ENCODE results near the gene GTF2F1.

- TF ChIP-seq CTCF (IDR thresholded peaks at IDR 0.05; ENCODE audit: low read depth, low read length, missing input control) (no peak), ATF3 (IDR thresholded peaks at IDR 0.05) (no peak), YY1 (IDR thresholded peaks at IDR 0.05) (no peak), ZBTB33 (IDR thresholded peaks at IDR 0.05) (no peak), JUND (IDR thresholded peaks at IDR 0.05) (no peak), TAF1 (conservative IDR thresholded peaks at IDR 0.05) (no peak), SP1 (IDR thresholded peaks at IDR 0.05) (no peak), HNF4A (conservative IDR thresholded peaks at IDR 0.05) (no peak), MAX (IDR thresholded peaks at IDR 0.05) (no peak), EGR1 (IDR thresholded peaks at IDR 0.05; ENCODE audit: low read depth in 2 of 2) (no peak)
Measured at GRCh38 chr19:6406401-6406800, 13.4 kb upstream of the GTF2F1 start.

All from liver (tissue), 3 donors.